PC-9 (cell line): ENCODE data around the gene IER5L.

Experiments used
- EZH2 ChIP-seq: fragments of 200-600 bp; sonication (generic); IDR thresholded peaks from 2 replicates; pipeline ENCODE4 v1.8.0; 2017; ENCODE audit warnings: antibody characterized with exemption, low read depth
- TF ChIP-seq, protein P1 (sequence below): fragments of 200-600 bp; sonication (generic); conservative IDR thresholded peaks from 2 replicates; pipeline ENCODE4 v1.6.1; 2017; ENCODE audit warnings: mixed run types, antibody characterized with exemption, mild to moderate bottlenecking, moderate library complexity

DNA sequence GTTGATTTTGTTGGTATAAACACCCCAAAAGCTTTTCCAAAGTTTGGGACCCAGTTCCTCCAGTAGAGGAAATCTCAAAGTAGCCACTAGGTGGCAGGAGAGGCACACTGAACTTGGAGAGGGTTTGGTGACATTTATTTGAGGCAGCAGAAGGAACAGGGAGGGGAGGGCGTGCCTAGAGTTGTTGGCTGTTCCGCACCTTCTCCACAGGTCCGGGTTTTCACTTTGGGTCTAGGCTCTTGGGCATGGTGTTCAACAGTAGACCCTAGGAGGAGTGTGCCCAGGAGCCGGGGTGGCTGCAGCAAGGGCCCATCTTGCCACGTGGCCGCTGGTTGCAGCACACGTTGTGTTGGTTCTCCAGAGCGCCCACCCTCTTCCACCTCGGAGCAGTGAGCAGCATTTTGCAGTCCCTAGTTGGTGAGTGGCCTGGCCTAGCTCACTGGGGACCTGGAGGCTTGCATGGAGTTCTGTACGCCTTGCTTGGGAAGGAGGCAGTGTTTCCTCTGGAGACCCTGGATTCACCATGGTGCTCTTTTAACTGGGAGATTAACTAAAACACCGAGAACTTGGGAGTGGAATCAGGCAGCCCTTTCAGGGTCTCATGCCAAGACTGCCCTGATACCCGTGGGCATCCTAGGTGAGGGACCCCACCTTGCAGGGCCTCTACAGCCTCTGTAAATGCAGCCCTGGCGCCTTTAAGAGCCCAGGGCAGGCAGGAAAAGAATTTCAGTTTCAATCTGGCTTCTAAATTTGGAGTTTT, 38.6 kb downstream of the IER5L start:
- TF ChIP-seq, protein P1, sequence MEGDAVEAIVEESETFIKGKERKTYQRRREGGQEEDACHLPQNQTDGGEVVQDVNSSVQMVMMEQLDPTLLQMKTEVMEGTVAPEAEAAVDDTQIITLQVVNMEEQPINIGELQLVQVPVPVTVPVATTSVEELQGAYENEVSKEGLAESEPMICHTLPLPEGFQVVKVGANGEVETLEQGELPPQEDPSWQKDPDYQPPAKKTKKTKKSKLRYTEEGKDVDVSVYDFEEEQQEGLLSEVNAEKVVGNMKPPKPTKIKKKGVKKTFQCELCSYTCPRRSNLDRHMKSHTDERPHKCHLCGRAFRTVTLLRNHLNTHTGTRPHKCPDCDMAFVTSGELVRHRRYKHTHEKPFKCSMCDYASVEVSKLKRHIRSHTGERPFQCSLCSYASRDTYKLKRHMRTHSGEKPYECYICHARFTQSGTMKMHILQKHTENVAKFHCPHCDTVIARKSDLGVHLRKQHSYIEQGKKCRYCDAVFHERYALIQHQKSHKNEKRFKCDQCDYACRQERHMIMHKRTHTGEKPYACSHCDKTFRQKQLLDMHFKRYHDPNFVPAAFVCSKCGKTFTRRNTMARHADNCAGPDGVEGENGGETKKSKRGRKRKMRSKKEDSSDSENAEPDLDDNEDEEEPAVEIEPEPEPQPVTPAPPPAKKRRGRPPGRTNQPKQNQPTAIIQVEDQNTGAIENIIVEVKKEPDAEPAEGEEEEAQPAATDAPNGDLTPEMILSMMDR = peak; percentile 97
- TF ChIP-seq EZH2 = no peak
